IMR-90 (cell line): ENCODE results near the gene SLC38A8. TPM values are rescaled to one million over a fixed set of nuclear protein-coding genes. Genes with fewer than 3 reads are reported as not detected.

Experiments used
- ATAC-seq: fragments of 200-7000 bp; cut with Tn5 transposase; 2 replicates; pipeline ENCODE4 v1.9.1; 2020; ENCODE audit warnings: low read depth, mild to moderate bottlenecking, moderate library complexity
- BruUV-seq: library from RNA; stranded (reverse); fragments of 400-500 nt; replicated peaks from 2 replicates; lab custom pipeline; 2021; lab: Mats Ljungman, UMichigan
- CTCF ChIA-PET: fragments of 300-600 bp; formaldehyde crosslinking; extraction: SDS; loops from one replicate; lab custom pipeline; 2021; ENCODE audit warnings: antibody characterized with exemption; lab: Yijun Ruan, JAX
- POLR2A ChIA-PET: fragments of 300-600 bp; sonication (Branson Sonifier 250); formaldehyde crosslinking; loops from one replicate; lab custom pipeline; 2022; ENCODE audit warnings: antibody characterized with exemption; ENCODE audit not compliant: unreplicated experiment; lab: Charles Lee
- DNase-seq: peaks from one replicate; pipeline ENCODE4 v3.0.0; 2013
- H2AFZ ChIP-seq: replicated peaks from 2 replicates; pipeline ENCODE3; 2013; ENCODE audit warnings: low read length, mild to moderate bottlenecking; ENCODE audit not compliant: poor library complexity
- H2AK5ac ChIP-seq: 2 replicates; pipeline ENCODE4 v1.6.1; 2013; ENCODE audit warnings: low read depth, low read length, inconsistent platforms
- H2AK9ac ChIP-seq: replicated peaks from 2 replicates; pipeline ENCODE3; 2013; ENCODE audit warnings: mild to moderate bottlenecking, low read depth, low read length, moderate library complexity; ENCODE audit not compliant: poor library complexity
- H2BK120ac ChIP-seq: 2 replicates; pipeline ENCODE4 v1.6.1; 2013; ENCODE audit warnings: low read depth, low read length, inconsistent platforms
- H2BK15ac ChIP-seq: 3 replicates; pipeline ENCODE4 v1.6.1; 2013; ENCODE audit warnings: low read depth, low read length, inconsistent platforms
- H2BK20ac ChIP-seq: 2 replicates; pipeline ENCODE4 v1.6.1; 2013; ENCODE audit warnings: low read depth, mild to moderate bottlenecking, inconsistent platforms, low read length, moderate library complexity
- H2BK5ac ChIP-seq: 2 replicates; pipeline ENCODE4 v1.6.1; 2013; ENCODE audit warnings: mild to moderate bottlenecking, low read depth, low read length, inconsistent platforms; ENCODE audit not compliant: poor library complexity, severe bottlenecking
- H3K14ac ChIP-seq: replicated peaks from 2 replicates; pipeline ENCODE4 v1.6.1; 2013; ENCODE audit warnings: low read depth, low read length, inconsistent platforms
- H3K18ac ChIP-seq: 2 replicates; pipeline ENCODE4 v1.6.1; 2013; ENCODE audit warnings: low read depth, low read length, control low read depth
- H3K23ac ChIP-seq: 2 replicates; pipeline ENCODE4 v1.6.1; 2013; ENCODE audit warnings: low read depth, low read length, inconsistent platforms
- H3K27ac ChIP-seq: 2 replicates; pipeline ENCODE4 v1.5.1; 2013; ENCODE audit warnings: mild to moderate bottlenecking, control low read depth, low read length; ENCODE audit not compliant: insufficient read depth
- H3K27me3 ChIP-seq: 2 replicates; pipeline ENCODE4 v1.6.1; 2013; ENCODE audit warnings: low read length; ENCODE audit not compliant: control insufficient read depth, insufficient read depth
- H3K36me3 ChIP-seq: 2 replicates; pipeline ENCODE4 v1.6.1; 2013; ENCODE audit warnings: low read length, mixed read lengths; ENCODE audit not compliant: control insufficient read depth, insufficient read depth
- H3K4ac ChIP-seq: 2 replicates; pipeline ENCODE4 v1.6.1; 2013; ENCODE audit warnings: low read depth, low read length, inconsistent platforms
- H3K4me1 ChIP-seq: 2 replicates; pipeline ENCODE4 v1.6.1; 2013; ENCODE audit warnings: low read length, mixed read lengths; ENCODE audit not compliant: control insufficient read depth, insufficient read depth
- H3K4me2 ChIP-seq: 2 replicates; pipeline ENCODE4 v1.6.1; 2013; ENCODE audit warnings: low read depth, mild to moderate bottlenecking, control low read depth, low read length, moderate library complexity
- H3K4me3 ChIP-seq: 2 replicates; pipeline ENCODE4 v1.5.1; 2013; ENCODE audit warnings: low read depth, mild to moderate bottlenecking, control low read depth, low read length, moderate library complexity; ENCODE audit not compliant: insufficient read depth
- H3K56ac ChIP-seq: 2 replicates; pipeline ENCODE4 v1.6.1; 2013; ENCODE audit warnings: low read length, inconsistent platforms; ENCODE audit not compliant: insufficient read depth; ENCODE audit errors: extremely low read depth
- H3K79me1 ChIP-seq, 2 experiments: 2 replicates each; pipeline ENCODE4 v1.6.1; 2013; ENCODE audit warnings: low read length in 2 of 2, inconsistent platforms in 1 of 2, low read depth in 1 of 2
- H3K9ac ChIP-seq: 2 replicates; pipeline ENCODE4 v1.6.1; 2013; ENCODE audit warnings: low read depth, low read length, control low read depth
- H3K9me1 ChIP-seq: 2 replicates; pipeline ENCODE4 v1.6.1; 2013; ENCODE audit warnings: low read length, inconsistent platforms; ENCODE audit not compliant: insufficient read depth
- H3K9me3 ChIP-seq: 2 replicates; pipeline ENCODE4 v1.6.1; 2013; ENCODE audit warnings: low read length; ENCODE audit not compliant: control insufficient read depth, insufficient read depth
- H4K20me1 ChIP-seq: 2 replicates; pipeline ENCODE4 v1.6.1; 2013; ENCODE audit warnings: low read length, inconsistent platforms; ENCODE audit not compliant: insufficient read depth
- H4K5ac ChIP-seq: 2 replicates; pipeline ENCODE4 v1.6.1; 2013; ENCODE audit warnings: mild to moderate bottlenecking, low read depth, low read length, control low read depth
- H4K8ac ChIP-seq, 2 experiments: 2 replicates each; pipeline ENCODE4 v1.6.1; 2013; ENCODE audit warnings: low read depth in 2 of 2, low read length in 2 of 2, control low read depth in 1 of 2, inconsistent platforms in 1 of 2
- H4K91ac ChIP-seq: 2 replicates; pipeline ENCODE4 v1.6.1; 2013; ENCODE audit warnings: low read depth, low read length, inconsistent platforms; ENCODE audit not compliant: insufficient read depth
- BHLHE40 ChIP-seq: fragments of 150-350 bp; IDR thresholded peaks from 2 replicates; pipeline ENCODE4 v1.6.1; 2016; ENCODE audit warnings: mild to moderate bottlenecking, low read depth, low read length
- CEBPB ChIP-seq: IDR thresholded peaks from 2 replicates; pipeline ENCODE4 v1.6.1; 2012; ENCODE audit warnings: low read depth, low read length, improper control_type of control experiment
- CTCF ChIP-seq: conservative IDR thresholded peaks from 2 replicates; pipeline ENCODE4 v1.5.1; 2012; ENCODE audit warnings: mild to moderate bottlenecking, low read depth, low read length, improper control_type of control experiment
- ELK1 ChIP-seq: fragments of 150-350 bp; IDR thresholded peaks from 2 replicates; pipeline ENCODE4 v1.6.1; 2016; ENCODE audit warnings: low read depth, mild to moderate bottlenecking, low read length, moderate library complexity, borderline replicate concordance
- FOS ChIP-seq: fragments of 150-350 bp; IDR thresholded peaks from 2 replicates; pipeline ENCODE4 v1.6.1; 2016; ENCODE audit warnings: low read depth, low read length
- MAFK ChIP-seq: IDR thresholded peaks from 2 replicates; pipeline ENCODE4 v1.6.1; 2012; ENCODE audit warnings: low read depth, low read length, improper control_type of control experiment
- MAZ ChIP-seq: IDR thresholded peaks from 2 replicates; pipeline ENCODE4 v1.6.1; 2012; ENCODE audit warnings: low read depth, mild to moderate bottlenecking, low read length, improper control_type of control experiment, moderate library complexity, borderline replicate concordance
- MXI1 ChIP-seq: IDR thresholded peaks from 2 replicates; pipeline ENCODE4 v1.6.1; 2012; ENCODE audit warnings: low read depth, mild to moderate bottlenecking, low read length, moderate library complexity, borderline replicate concordance
- NFE2L2 ChIP-seq: fragments of 150-350 bp; IDR thresholded peaks from 2 replicates; pipeline ENCODE4 v1.6.1; 2016; ENCODE audit warnings: low read depth, mild to moderate bottlenecking, low read length
- POLR2A ChIP-seq: IDR thresholded peaks from 2 replicates; pipeline ENCODE4 v1.6.1; 2012; ENCODE audit warnings: mild to moderate bottlenecking, low read depth, low read length
- RAD21 ChIP-seq: IDR thresholded peaks from 2 replicates; pipeline ENCODE4 v1.6.1; 2012; ENCODE audit warnings: low read length, improper control_type of control experiment
- RCOR1 ChIP-seq: IDR thresholded peaks from 2 replicates; pipeline ENCODE4 v1.6.1; 2012; ENCODE audit warnings: mild to moderate bottlenecking, low read length, improper control_type of control experiment; ENCODE audit not compliant: insufficient replicate concordance
- RFX5 ChIP-seq: IDR thresholded peaks from 2 replicates; pipeline ENCODE4 v1.8.0; 2012; ENCODE audit warnings: low read depth, mild to moderate bottlenecking, low read length, moderate library complexity
- SMC3 ChIP-seq: fragments of 150-350 bp; IDR thresholded peaks from 2 replicates; pipeline ENCODE4 v1.6.1; 2016; ENCODE audit warnings: low read depth, mild to moderate bottlenecking, antibody characterized with exemption, low read length, moderate library complexity
- USF2 ChIP-seq: fragments of 150-350 bp; IDR thresholded peaks from 2 replicates; pipeline ENCODE4 v1.6.1; 2017; ENCODE audit warnings: mild to moderate bottlenecking, antibody characterized with exemption, low read length, low read depth
- WGBS, 2 experiments: methylation state at CpG; one replicate each; pipeline versions ENCODE4 v1.1.5 to v1.1.7; 2013; ENCODE audit warnings: missing lambda C conversion rate in 2 of 2; ENCODE audit not compliant: insufficient read length in 1 of 2; ENCODE audit errors: extremely low coverage in 2 of 2; 5-methylcytosine and 5-hydroxymethylcytosine counted together
- dilution Hi-C: fragments of 300-500 bp; cut with HindIII; formaldehyde crosslinking; loops from one replicate; pipeline ENCODE4 v1.14.3; 2018; ENCODE audit warnings: low sequenced_read_pairs; ENCODE audit not compliant: unreplicated experiment
- in situ Hi-C: fragments of 300-500 bp; cut with MboI; formaldehyde crosslinking; loops from 3 replicates; pipeline ENCODE4 v1.14.3; 2019; ENCODE audit warnings: low sequenced_read_pairs, inconsistent platforms, mixed read lengths
- intact Hi-C: fragments of 100-400 bp; cut with micrococcal nuclease; formaldehyde crosslinking; loops from 2 replicates; pipeline ENCODE4 v1.10.0; 2022
- polyA plus RNA-seq, 3 experiments: library from polyadenylated mRNA; depleted of rRNA; stranded (reverse); fragments of >200 nt; gene quantifications; 2 replicates each; pipeline ENCODE4 v1.2.3, GENCODE V29; 2012; ENCODE audit warnings: low replicate concordance in 1 of 3
- total RNA-seq: library from RNA; depleted of rRNA; stranded (reverse); fragments of >200 nt; gene quantifications from 2 replicates; pipeline ENCODE4 v1.2.3, GENCODE V29; 2012

Gene SLC38A8
- total and polyA plus RNA-seq, 2 of the 4 experiments (the other 2 are of a cell fraction): not detected

- no peak overlapping the region for H3K4me3 ChIP-seq
- ChIA-PET POLR2A (no interaction called here), CTCF (interaction anchor here (1.3 kb wide), 1 partner anchor 14 kb away, joined by 3 read pairs; no protein-coding TSS in a partner anchor)
- H3K27ac ChIP-seq: no peak overlapping the region
- ATAC-seq (no peak), DNase-seq (no peak)
- no peak overlapping the region for H2BK120ac ChIP-seq
- H4K91ac ChIP-seq: no peak overlapping the region
- no peak overlapping the region for H2BK20ac ChIP-seq
- no peak overlapping the region for H2AK9ac ChIP-seq
- peak overlapping the region; percentile 86 for H2AFZ ChIP-seq
- in situ Hi-C loops (no loop called here), dilution Hi-C loops (no loop called here), intact Hi-C loops (no loop called here)
- no peak overlapping the region for H3K14ac ChIP-seq
- BruUV-seq: no TSS peak
- peaks cover 7% of the 10 kb centered on the region; the same call in 1 of the 2 replicates for H3K4me1 ChIP-seq
- 86% methylated on average over 5 of the region's 15 CpGs; no CpG with 5 or more reads in 1 of the 2 experiments for WGBS, 2 experiments
- no peak overlapping the region for H3K4me2 ChIP-seq
- no peak overlapping the region for H4K8ac ChIP-seq
- H3K9me3 ChIP-seq: no peaks in the 10 kb centered on the region
- H3K9ac ChIP-seq: no peak overlapping the region
- no peak overlapping the region for H3K23ac ChIP-seq
- no peak overlapping the region for H3K56ac ChIP-seq
- H2AK5ac ChIP-seq: no peak overlapping the region
- H3K18ac ChIP-seq: no peak overlapping the region
- peaks cover 6% of the 10 kb centered on the region; the same call in 1 of the 2 replicates for H3K27me3 ChIP-seq
- H2BK15ac ChIP-seq: no peak overlapping the region
- H3K36me3 ChIP-seq: no peaks in the 10 kb centered on the region
- H2BK5ac ChIP-seq: no peak overlapping the region
- no peak overlapping the region for H4K5ac ChIP-seq
- H3K4ac ChIP-seq: no peak overlapping the region
- no peaks in the 10 kb centered on the region for H3K79me1 ChIP-seq
- 0 out of 2 replicates have a peak, but pooled peaks cover 4% of the 10 kb centered on the region for H3K9me1 ChIP-seq
- no peaks in the 10 kb centered on the region for H4K20me1 ChIP-seq
- no peak for TF ChIP-seq RAD21
- no peak for TF ChIP-seq RFX5
- no peak for TF ChIP-seq BHLHE40
- TF ChIP-seq SMC3: no peak
- TF ChIP-seq NFE2L2: no peak
- TF ChIP-seq CEBPB: no peak
- no peak for TF ChIP-seq MXI1
- TF ChIP-seq CTCF: no peak
- no peak for TF ChIP-seq RCOR1
- no peak for TF ChIP-seq MAFK
- TF ChIP-seq ELK1: no peak
- TF ChIP-seq FOS: no peak
- TF ChIP-seq MAZ: no peak
- no peak for TF ChIP-seq USF2
- no peak for TF ChIP-seq POLR2A
These were observed 45.9 kb downstream of the SLC38A8 start for GRCh38 chr16:83996481-83997252.
